Measurements from ENCODE around the gene LDLRAD4.
"Not testable (repeated sequence)": the region's sequence is repeated elsewhere in the genome, so short reads cannot be mapped to it uniquely, and the experiment has no call there.

LDLRAD4 gene

DNA sequence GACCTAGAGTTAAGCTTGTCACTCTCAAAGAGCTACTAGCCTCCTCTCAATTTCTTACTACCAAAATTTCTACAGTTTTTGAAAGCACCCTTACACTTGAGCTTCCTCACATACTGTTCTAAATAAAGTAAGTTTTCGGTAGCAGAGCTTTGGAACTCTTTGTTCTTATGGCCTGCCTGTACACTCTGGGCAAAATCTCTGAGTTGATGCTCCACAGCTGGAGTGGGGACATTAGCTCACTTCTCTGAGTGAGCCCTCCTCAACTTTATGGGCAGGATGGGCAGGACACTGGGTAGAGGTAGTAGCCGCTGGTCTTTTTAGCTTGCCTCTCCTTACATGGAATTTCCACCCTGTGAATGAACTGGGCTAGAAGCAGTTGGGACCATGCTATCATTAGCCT lies 380.0 kb downstream of the LDLRAD4 start:
- H3K27me3 ChIP-seq (ENCODE audit: control insufficient read depth in 1 of 2, insufficient read depth in 2 of 2, low read length in 2 of 2): no peaks in the 10 kb centered on the region
- no peak overlapping the region for H3K9ac ChIP-seq (ENCODE audit: low read depth in 1 of 2, low read length in 2 of 2)
- H3K36me3 ChIP-seq (ENCODE audit: control insufficient read depth in 1 of 2, insufficient read depth in 2 of 2, low read length in 2 of 2): no peaks in the 10 kb centered on the region
- H3K4me1 ChIP-seq (ENCODE audit: control insufficient read depth in 1 of 2, insufficient read depth in 2 of 2, low read length in 2 of 2): no peaks in the 10 kb centered on the region
- no peak overlapping the region for H3K27ac ChIP-seq (ENCODE audit: low read depth, low read length)
- no peak overlapping the region for H3K4me3 ChIP-seq (ENCODE audit: low read depth in 1 of 2, low read length in 2 of 2)
- peaks cover 17 to 32% of the 10 kb centered on the region in 2 donors for H3K9me3 ChIP-seq (ENCODE audit: control insufficient read depth in 1 of 2, low read length in 2 of 2)

DNA sequence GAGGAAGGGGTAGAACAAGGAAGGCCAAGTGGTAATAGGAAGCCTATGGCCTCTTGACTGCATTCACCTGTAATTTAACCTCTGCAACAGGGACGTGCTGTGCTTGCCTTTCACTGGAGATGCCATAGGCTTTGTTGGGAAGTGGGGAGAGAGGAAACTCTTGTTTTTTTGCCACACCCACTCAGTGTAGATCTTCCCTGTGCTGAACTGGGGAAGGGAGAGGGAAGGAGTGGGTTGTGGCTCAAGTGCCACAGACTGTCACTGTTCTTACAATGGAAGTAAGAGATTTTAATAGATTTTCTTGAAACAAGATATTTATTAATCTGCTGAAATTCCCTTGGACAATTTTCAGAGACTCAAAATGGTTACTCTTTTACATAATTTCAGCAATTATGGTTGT lies 380.5 kb downstream of the LDLRAD4 start:
- H3K9me3 ChIP-seq (ENCODE audit: control insufficient read depth in 1 of 2, low read length in 2 of 2): peaks cover 17 to 32% of the 10 kb centered on the region in 2 donors
- H3K4me3 ChIP-seq (ENCODE audit: low read depth in 1 of 2, low read length in 2 of 2): no peak overlapping the region
- H3K9ac ChIP-seq (ENCODE audit: low read depth in 1 of 2, low read length in 2 of 2): no peak overlapping the region
- no peak overlapping the region for H3K27ac ChIP-seq (ENCODE audit: low read depth, low read length)
- H3K4me1 ChIP-seq (ENCODE audit: control insufficient read depth in 1 of 2, insufficient read depth in 2 of 2, low read length in 2 of 2): no peaks in the 10 kb centered on the region
- no peaks in the 10 kb centered on the region for H3K27me3 ChIP-seq (ENCODE audit: control insufficient read depth in 1 of 2, insufficient read depth in 2 of 2, low read length in 2 of 2)
- H3K36me3 ChIP-seq (ENCODE audit: control insufficient read depth in 1 of 2, insufficient read depth in 2 of 2, low read length in 2 of 2): no peaks in the 10 kb centered on the region

DNA sequence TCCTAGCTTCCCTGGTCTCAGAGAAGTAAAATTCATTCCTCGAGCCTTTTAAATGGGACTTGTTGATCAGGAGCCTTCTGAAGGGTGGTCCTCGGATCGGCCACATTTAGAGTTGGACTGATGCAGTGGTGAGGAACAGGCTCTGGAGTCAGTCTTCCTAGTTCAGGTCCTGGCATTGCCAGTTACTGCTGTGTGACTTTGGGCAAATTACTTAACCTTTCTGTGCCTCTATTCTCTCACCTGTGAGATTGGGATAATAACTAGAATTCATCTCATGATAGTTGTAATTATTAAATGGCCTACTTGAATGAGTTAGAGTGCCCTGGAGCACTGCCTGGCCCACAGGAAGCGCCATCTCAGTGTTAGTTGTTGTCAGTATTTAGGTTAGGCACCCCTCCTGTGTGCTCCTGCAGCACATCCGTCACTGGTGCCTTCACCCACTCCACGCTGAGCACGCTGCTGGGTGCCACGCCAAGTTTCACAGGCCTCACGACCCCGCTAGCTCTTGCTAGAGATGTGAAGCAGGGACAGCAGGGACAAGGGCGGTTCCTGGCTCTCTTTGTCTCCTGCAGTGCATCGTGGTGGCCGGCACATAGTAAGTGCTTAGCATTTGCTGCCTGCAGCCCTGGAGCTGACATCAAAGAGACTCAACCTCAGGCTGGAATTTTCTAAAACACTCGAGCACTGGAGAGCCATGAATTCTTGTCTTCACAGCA lies 384.9 kb downstream of the LDLRAD4 start:
- Histone ChIP-seq H3K27ac (ENCODE audit: low read depth, low read length) (no peak overlapping the region), H3K9ac (ENCODE audit: low read depth in 1 of 2, low read length in 2 of 2) (no peak overlapping the region), H3K27me3 (ENCODE audit: control insufficient read depth in 1 of 2, insufficient read depth in 2 of 2, low read length in 2 of 2) (no peaks in the 10 kb centered on the region), H3K4me1 (ENCODE audit: control insufficient read depth in 1 of 2, insufficient read depth in 2 of 2, low read length in 2 of 2) (no peaks in the 10 kb centered on the region), H3K36me3 (ENCODE audit: control insufficient read depth in 1 of 2, insufficient read depth in 2 of 2, low read length in 2 of 2) (peaks cover 0 to 2% of the 10 kb centered on the region in 2 donors), H3K9me3 (ENCODE audit: control insufficient read depth in 1 of 2, low read length in 2 of 2) (peaks cover 0 to 6% of the 10 kb centered on the region in 2 donors), H3K4me3 (ENCODE audit: low read depth in 1 of 2, low read length in 2 of 2) (no peak overlapping the region)

DNA sequence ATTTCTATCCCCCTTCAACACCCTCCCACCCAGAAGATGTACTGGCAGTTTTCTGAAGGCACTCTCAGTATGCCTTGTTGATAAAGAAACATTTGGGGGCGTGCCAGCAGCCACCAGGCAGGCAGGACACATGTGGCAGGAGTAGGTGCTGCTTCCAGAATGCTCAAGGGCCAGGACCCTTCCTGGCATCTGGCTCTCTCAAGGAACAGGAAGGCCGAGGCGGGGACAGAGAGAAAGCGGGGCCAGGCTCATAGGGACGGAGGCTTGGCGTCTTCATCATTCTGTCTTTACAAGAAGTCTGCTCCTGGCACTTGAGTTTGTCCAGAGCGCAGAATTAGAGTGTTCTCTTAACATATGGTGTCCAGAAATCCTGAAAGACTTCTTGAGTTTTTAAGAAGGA lies 386.2 kb downstream of the LDLRAD4 start:
- Histone ChIP-seq H3K9me3 (ENCODE audit: control insufficient read depth in 1 of 2, low read length in 2 of 2) (no peaks in the 10 kb centered on the region), H3K9ac (ENCODE audit: low read depth in 1 of 2, low read length in 2 of 2) (no peak overlapping the region), H3K4me3 (ENCODE audit: low read depth in 1 of 2, low read length in 2 of 2) (no peak overlapping the region), H3K4me1 (ENCODE audit: control insufficient read depth in 1 of 2, insufficient read depth in 2 of 2, low read length in 2 of 2) (no peaks in the 10 kb centered on the region), H3K27ac (ENCODE audit: low read depth, low read length) (no peak overlapping the region), H3K27me3 (ENCODE audit: control insufficient read depth in 1 of 2, insufficient read depth in 2 of 2, low read length in 2 of 2) (no peaks in the 10 kb centered on the region), H3K36me3 (ENCODE audit: control insufficient read depth in 1 of 2, insufficient read depth in 2 of 2, low read length in 2 of 2) (peaks cover 0 to 4% of the 10 kb centered on the region in 2 donors)

- H3K27ac ChIP-seq (ENCODE audit: low read depth, low read length): no peak overlapping the region
These were observed 386.9 kb downstream of the LDLRAD4 start for GRCh38 chr18:13605477-13605876.

DNA sequence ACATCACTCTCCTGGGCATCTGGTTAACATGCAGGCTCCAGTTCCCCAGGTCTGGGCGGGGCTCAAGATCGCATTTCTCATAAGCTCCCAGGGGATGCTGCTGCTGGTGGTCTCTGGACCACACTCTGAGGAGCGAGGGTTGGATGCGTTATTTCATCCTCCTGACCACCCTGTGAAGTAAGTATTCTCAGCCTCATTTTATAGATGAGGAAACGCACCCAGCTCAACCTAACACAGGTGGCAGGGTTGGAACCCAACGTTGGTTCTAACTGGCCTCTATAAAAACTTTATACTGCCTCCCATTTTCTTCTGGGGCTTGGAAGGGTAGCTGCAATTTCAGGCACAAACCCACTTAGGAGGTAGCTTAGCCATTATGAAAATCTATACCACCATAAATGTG lies 387.3 kb downstream of the LDLRAD4 start:
- Histone ChIP-seq H3K4me3 (ENCODE audit: low read depth in 1 of 2, low read length in 2 of 2) (no peak overlapping the region), H3K27ac (ENCODE audit: low read depth, low read length) (no peak overlapping the region), H3K36me3 (ENCODE audit: control insufficient read depth in 1 of 2, insufficient read depth in 2 of 2, low read length in 2 of 2) (peaks cover 0 to 4% of the 10 kb centered on the region in 2 donors), H3K9ac (ENCODE audit: low read depth in 1 of 2, low read length in 2 of 2) (no peak overlapping the region), H3K4me1 (ENCODE audit: control insufficient read depth in 1 of 2, insufficient read depth in 2 of 2, low read length in 2 of 2) (peaks cover 0 to under 1% of the 10 kb centered on the region in 2 donors), H3K27me3 (ENCODE audit: control insufficient read depth in 1 of 2, insufficient read depth in 2 of 2, low read length in 2 of 2) (no peaks in the 10 kb centered on the region), H3K9me3 (ENCODE audit: control insufficient read depth in 1 of 2, low read length in 2 of 2) (no peaks in the 10 kb centered on the region)

More at GRCh38 chr18:13605477-13605876, 386.9 kb downstream of the LDLRAD4 start:
- no peaks in the 10 kb centered on the region for H3K9me3 ChIP-seq (ENCODE audit: control insufficient read depth in 1 of 2, low read length in 2 of 2)
- H3K9ac ChIP-seq (ENCODE audit: low read depth in 1 of 2, low read length in 2 of 2): no peak overlapping the region
- no peak overlapping the region for H3K4me3 ChIP-seq (ENCODE audit: low read depth in 1 of 2, low read length in 2 of 2)
- H3K36me3 ChIP-seq (ENCODE audit: control insufficient read depth in 1 of 2, insufficient read depth in 2 of 2, low read length in 2 of 2): peaks cover 0 to 4% of the 10 kb centered on the region in 2 donors
- no peaks in the 10 kb centered on the region for H3K27me3 ChIP-seq (ENCODE audit: control insufficient read depth in 1 of 2, insufficient read depth in 2 of 2, low read length in 2 of 2)
- H3K4me1 ChIP-seq (ENCODE audit: control insufficient read depth in 1 of 2, insufficient read depth in 2 of 2, low read length in 2 of 2): no peaks in the 10 kb centered on the region

DNA sequence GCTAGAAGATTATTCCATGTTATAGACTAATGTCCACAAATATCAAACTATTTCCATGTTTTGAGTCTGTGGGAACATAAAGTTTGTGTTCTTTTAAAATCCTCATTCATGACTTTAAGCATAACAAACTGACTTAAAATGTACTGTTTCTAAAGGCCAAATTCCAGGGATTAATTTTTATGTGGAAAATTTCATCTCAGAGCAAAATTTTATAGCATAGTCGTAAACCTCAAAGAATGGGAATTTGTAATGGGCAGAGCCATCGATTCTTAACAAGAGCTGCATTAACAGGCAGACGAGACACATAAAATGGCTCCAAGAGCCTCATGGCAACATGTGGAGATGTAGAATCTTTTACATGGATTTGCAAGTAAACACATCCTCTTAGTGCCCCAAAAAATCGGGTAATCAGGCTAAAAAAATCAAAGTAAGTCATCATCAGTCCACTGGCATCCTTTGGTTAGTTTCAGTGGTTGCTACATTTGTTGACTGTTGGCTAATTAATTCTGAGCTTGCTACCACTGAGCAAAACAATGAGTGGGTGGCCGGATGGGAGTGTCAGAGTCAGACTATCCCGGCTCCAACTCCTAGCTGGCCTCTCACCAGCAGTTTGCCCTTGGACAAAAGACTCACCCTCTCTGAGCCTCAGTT lies 388.2 kb downstream of the LDLRAD4 start:
- no peaks in the 10 kb centered on the region for H3K9me3 ChIP-seq (ENCODE audit: control insufficient read depth in 1 of 2, low read length in 2 of 2)
- no peaks in the 10 kb centered on the region for H3K27me3 ChIP-seq (ENCODE audit: control insufficient read depth in 1 of 2, insufficient read depth in 2 of 2, low read length in 2 of 2)
- no peak overlapping the region for H3K9ac ChIP-seq (ENCODE audit: low read depth in 1 of 2, low read length in 2 of 2)
- H3K4me1 ChIP-seq (ENCODE audit: control insufficient read depth in 1 of 2, insufficient read depth in 2 of 2, low read length in 2 of 2): peaks cover 0 to 9% of the 10 kb centered on the region in 2 donors
- no peak overlapping the region for H3K4me3 ChIP-seq (ENCODE audit: low read depth in 1 of 2, low read length in 2 of 2)
- peaks cover 0 to 4% of the 10 kb centered on the region in 2 donors for H3K36me3 ChIP-seq (ENCODE audit: control insufficient read depth in 1 of 2, insufficient read depth in 2 of 2, low read length in 2 of 2)
- H3K27ac ChIP-seq (ENCODE audit: low read depth, low read length): no peak overlapping the region

- H3K4me3 ChIP-seq (ENCODE audit: low read depth in 1 of 2, low read length in 2 of 2); H3K27me3 ChIP-seq (ENCODE audit: control insufficient read depth in 1 of 2, insufficient read depth in 2 of 2, low read length in 2 of 2); H3K27ac ChIP-seq (ENCODE audit: low read depth, low read length); H3K36me3 ChIP-seq (ENCODE audit: control insufficient read depth in 1 of 2, insufficient read depth in 2 of 2, low read length in 2 of 2); H3K9me3 ChIP-seq (ENCODE audit: control insufficient read depth in 1 of 2, low read length in 2 of 2); H3K9ac ChIP-seq (ENCODE audit: low read depth in 1 of 2, low read length in 2 of 2): not testable (repeated sequence)
- peaks cover 0 to 13% of the 10 kb centered on the region in 2 donors for H3K4me1 ChIP-seq (ENCODE audit: control insufficient read depth in 1 of 2, insufficient read depth in 2 of 2, low read length in 2 of 2)
These were observed 389.5 kb downstream of the LDLRAD4 start for GRCh38 chr18:13608024-13608562.

GRCh38 chr18:13608791-13609532 lies 390.4 kb downstream of the LDLRAD4 start:
- H3K27me3 ChIP-seq (ENCODE audit: control insufficient read depth in 1 of 2, insufficient read depth in 2 of 2, low read length in 2 of 2): no peaks in the 10 kb centered on the region
- peaks cover 0 to 4% of the 10 kb centered on the region in 2 donors for H3K36me3 ChIP-seq (ENCODE audit: control insufficient read depth in 1 of 2, insufficient read depth in 2 of 2, low read length in 2 of 2)
- no peak overlapping the region for H3K27ac ChIP-seq (ENCODE audit: low read depth, low read length)

More at GRCh38 chr18:13608791-13609532, 390.4 kb downstream of the LDLRAD4 start:
- Histone ChIP-seq H3K9me3 (ENCODE audit: control insufficient read depth in 1 of 2, low read length in 2 of 2) (no peaks in the 10 kb centered on the region), H3K4me3 (ENCODE audit: low read depth in 1 of 2, low read length in 2 of 2) (no peak overlapping the region), H3K9ac (ENCODE audit: low read depth in 1 of 2, low read length in 2 of 2) (no peak overlapping the region), H3K4me1 (ENCODE audit: control insufficient read depth in 1 of 2, insufficient read depth in 2 of 2, low read length in 2 of 2) (peaks cover 0 to 13% of the 10 kb centered on the region in 2 donors)

All from duodenal mucosa (tissue), 2 donors.